Activated CD8-positive, alpha-beta T cell treated with anti-CD3 and anti-CD28 coated beads for 36 hours (primary cell): ENCODE data around the gene RNF220. TPM values are rescaled to one million over a fixed set of nuclear protein-coding genes. Genes with fewer than 3 reads are reported as not detected.

ENCODE experiments used
- ATAC-seq: fragments of 200-7000 bp; cut with Tn5 transposase; one replicate; pipeline ENCODE4 v1.10.0; 2021; ENCODE audit warnings: mild to moderate bottlenecking, moderate library complexity
- CTCF ChIA-PET: fragments of 350-600 bp; sonication (Branson Sonifier 250); formaldehyde crosslinking; loops from one replicate; lab custom pipeline; 2021; ENCODE audit warnings: antibody characterized with exemption; lab: Charles Lee
- POLR2A ChIA-PET: fragments of 350-600 bp; sonication (Branson Sonifier 250); formaldehyde crosslinking; loops from one replicate; lab custom pipeline; 2021; ENCODE audit warnings: antibody characterized with exemption; lab: Charles Lee
- DNase-seq: peaks from one replicate; pipeline ENCODE4 v3.0.0-alpha.2; 2020
- H3K27ac Mint-ChIP-seq: one replicate; pipeline ENCODE4 v1.8.0; 2021; ENCODE audit warnings: mild to moderate bottlenecking, mixed read lengths
- H3K27me3 Mint-ChIP-seq: one replicate; pipeline ENCODE4 v1.8.0; 2021; ENCODE audit warnings: mixed read lengths
- H3K36me3 Mint-ChIP-seq: one replicate; pipeline ENCODE4 v1.8.0; 2021; ENCODE audit warnings: low read depth, mixed read lengths
- H3K4me1 Mint-ChIP-seq: one replicate; pipeline ENCODE4 v1.8.0; 2021; ENCODE audit warnings: low read depth, mixed read lengths
- H3K4me3 Mint-ChIP-seq: one replicate; pipeline ENCODE4 v1.8.0; 2021; ENCODE audit warnings: mild to moderate bottlenecking, moderate library complexity, mixed read lengths
- H3K9me3 Mint-ChIP-seq: one replicate; pipeline ENCODE4 v1.8.0; 2021; ENCODE audit warnings: mixed read lengths
- intact Hi-C: fragments of 100-400 bp; cut with micrococcal nuclease; formaldehyde crosslinking; loops from one replicate; pipeline ENCODE4 v1.10.0; 2022
- total RNA-seq, 2 experiments: library from RNA; stranded (reverse); gene quantifications; one replicate each; pipeline ENCODE4 v1.2.3, GENCODE V29; 2021
- TF ChIP-seq, protein P1 (sequence below): fragments of 200-600 bp; IDR thresholded peaks from one replicate; pipeline ENCODE4 v1.8.0; 2022; ENCODE audit warnings: antibody characterized with exemption, mild to moderate bottlenecking

RNF220 gene
- total RNA-seq, 2 experiments from 2014 or later, result 71.9 to 79.1 TPM

GRCh38 chr1:44676484-44677200, 271.6 kb downstream of the RNF220 start:
- peaks cover 20% of the 10 kb centered on the region for H3K4me1 Mint-ChIP-seq
- no peaks in the 10 kb centered on the region for H3K27me3 Mint-ChIP-seq
- H3K9me3 Mint-ChIP-seq, result no peaks in the 10 kb centered on the region
- no peak overlapping the region for H3K4me3 Mint-ChIP-seq
- no peaks in the 10 kb centered on the region for H3K36me3 Mint-ChIP-seq
- ATAC-seq (no peak), DNase-seq (no peak)
- TF ChIP-seq, protein P1, sequence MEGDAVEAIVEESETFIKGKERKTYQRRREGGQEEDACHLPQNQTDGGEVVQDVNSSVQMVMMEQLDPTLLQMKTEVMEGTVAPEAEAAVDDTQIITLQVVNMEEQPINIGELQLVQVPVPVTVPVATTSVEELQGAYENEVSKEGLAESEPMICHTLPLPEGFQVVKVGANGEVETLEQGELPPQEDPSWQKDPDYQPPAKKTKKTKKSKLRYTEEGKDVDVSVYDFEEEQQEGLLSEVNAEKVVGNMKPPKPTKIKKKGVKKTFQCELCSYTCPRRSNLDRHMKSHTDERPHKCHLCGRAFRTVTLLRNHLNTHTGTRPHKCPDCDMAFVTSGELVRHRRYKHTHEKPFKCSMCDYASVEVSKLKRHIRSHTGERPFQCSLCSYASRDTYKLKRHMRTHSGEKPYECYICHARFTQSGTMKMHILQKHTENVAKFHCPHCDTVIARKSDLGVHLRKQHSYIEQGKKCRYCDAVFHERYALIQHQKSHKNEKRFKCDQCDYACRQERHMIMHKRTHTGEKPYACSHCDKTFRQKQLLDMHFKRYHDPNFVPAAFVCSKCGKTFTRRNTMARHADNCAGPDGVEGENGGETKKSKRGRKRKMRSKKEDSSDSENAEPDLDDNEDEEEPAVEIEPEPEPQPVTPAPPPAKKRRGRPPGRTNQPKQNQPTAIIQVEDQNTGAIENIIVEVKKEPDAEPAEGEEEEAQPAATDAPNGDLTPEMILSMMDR, result no peak
- ChIA-PET POLR2A (interaction anchor here (0.6 to 4.0 kb wide), 5 partner anchors 12 to 107 kb away, joined by 3 to 38 read pairs (median 6); partner anchors contain the start of gene RNU5D-1), CTCF (interaction anchor here (0.7 to 9.5 kb wide), 2 partner anchors 12 to 25 kb away, joined by 3 to 62 read pairs; no protein-coding TSS in a partner anchor)
- intact Hi-C loops, result no loop called here
- H3K27ac Mint-ChIP-seq, result no peak overlapping the region

DNA sequence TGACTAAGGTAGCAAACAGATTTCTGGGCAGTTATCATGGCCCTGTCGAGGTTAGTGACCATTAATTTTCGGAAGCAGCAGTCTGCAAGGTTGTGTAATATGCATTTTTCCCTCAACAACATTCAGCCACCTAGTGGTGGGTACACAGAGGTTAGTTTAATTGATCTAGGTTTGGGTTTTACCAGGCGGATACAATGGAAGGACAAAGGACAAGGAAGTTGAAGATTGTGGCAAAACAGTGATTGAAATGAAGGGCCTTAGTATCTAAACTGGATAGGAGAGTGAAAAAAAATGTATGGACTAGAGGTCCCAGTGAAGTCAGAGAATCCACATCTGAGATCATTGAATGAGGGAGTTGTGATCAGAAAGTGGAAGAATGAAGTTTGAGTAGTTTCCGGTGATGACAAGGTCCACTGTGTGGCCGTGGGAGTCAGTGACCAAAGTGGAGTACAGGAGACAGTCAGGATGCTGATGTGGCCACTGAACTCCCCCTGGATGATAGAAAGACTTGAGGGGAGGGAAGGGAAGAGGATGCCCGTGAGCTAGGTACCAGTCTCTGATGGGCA, 272.2 kb downstream of the RNF220 start:
- ChIA-PET CTCF (interaction anchor here (0.9 to 9.5 kb wide), 4 partner anchors 8 to 35 kb away, joined by 3 to 62 read pairs (median 3); no protein-coding TSS in a partner anchor), POLR2A (interaction anchor here (1.2 to 4.0 kb wide), 2 partner anchors 13 to 45 kb away, joined by 4 to 38 read pairs; no protein-coding TSS in a partner anchor)
- TF ChIP-seq, protein P1, result peak; percentile 50
- H3K27me3 Mint-ChIP-seq, result no peaks in the 10 kb centered on the region
- no peak for DNase-seq
- H3K4me3 Mint-ChIP-seq, result no peak overlapping the region
- ATAC-seq, result no peak
- no peaks in the 10 kb centered on the region for H3K36me3 Mint-ChIP-seq
- intact Hi-C loops, result no loop called here
- no peaks in the 10 kb centered on the region for H3K9me3 Mint-ChIP-seq
- H3K27ac Mint-ChIP-seq, result no peak overlapping the region
- H3K4me1 Mint-ChIP-seq, result peaks cover 15% of the 10 kb centered on the region

- no peak overlapping the region for H3K4me3 Mint-ChIP-seq
- ChIA-PET POLR2A (interaction anchor here (1.2 kb wide), 1 partner anchor 14 kb away, joined by 4 read pairs; no protein-coding TSS in a partner anchor), CTCF (interaction anchor here (0.9 to 9.5 kb wide), 4 partner anchors 9 to 36 kb away, joined by 3 to 62 read pairs (median 3); no protein-coding TSS in a partner anchor)
- no peaks in the 10 kb centered on the region for H3K36me3 Mint-ChIP-seq
- H3K27me3 Mint-ChIP-seq, result no peaks in the 10 kb centered on the region
- intact Hi-C loops, result no loop called here
- no peaks in the 10 kb centered on the region for H3K9me3 Mint-ChIP-seq
- ATAC-seq, result no peak
- peaks cover 10% of the 10 kb centered on the region for H3K4me1 Mint-ChIP-seq
- TF ChIP-seq, protein P1, result no peak
- no peak overlapping the region for H3K27ac Mint-ChIP-seq
- DNase-seq, result no peak
These were observed 273.1 kb downstream of the RNF220 start for GRCh38 chr1:44678120-44678519.

GRCh38 chr1:44678626-44679025, 273.6 kb downstream of the RNF220 start:
- no peak overlapping the region for H3K4me3 Mint-ChIP-seq
- intact Hi-C loops, result no loop called here
- no peaks in the 10 kb centered on the region for H3K9me3 Mint-ChIP-seq
- ChIA-PET POLR2A (no interaction called here), CTCF (interaction anchor here (9.5 kb wide), 1 partner anchor 27 kb away, joined by 62 read pairs; no protein-coding TSS in a partner anchor)
- DNase-seq (no peak), ATAC-seq (no peak)
- no peak overlapping the region for H3K27ac Mint-ChIP-seq
- no peaks in the 10 kb centered on the region for H3K36me3 Mint-ChIP-seq
- peaks cover 5% of the 10 kb centered on the region for H3K4me1 Mint-ChIP-seq
- no peaks in the 10 kb centered on the region for H3K27me3 Mint-ChIP-seq
- TF ChIP-seq, protein P1, result no peak
